UCSD-AML1 (cell line): ENCODE results near the gene ADAM11.
A peak's percentile ranks its signal among the peaks of the same experiment; 100 is the strongest.
"Not testable (repeated sequence)": the region's sequence is repeated elsewhere in the genome, so short reads cannot be mapped to it uniquely, and the experiment has no call there.

Source experiments
- DNase-seq: peaks from one replicate; lab custom pipeline; 2025; ENCODE audit not compliant: unreplicated experiment; lab: John Stamatoyannopoulos, UW

Gene ADAM11

GRCh38 chr17:44794851-44795413, 36.1 kb downstream of the ADAM11 start:
- DNase-seq = peak; percentile 30

- DNase-seq = no peak
Observed at GRCh38 chr17:44795421-44795820, 36.6 kb downstream of the ADAM11 start.

- no peak for DNase-seq
Observed at GRCh38 chr17:44795928-44796327, 37.1 kb downstream of the ADAM11 start.

GRCh38 chr17:44796731-44797130, 37.9 kb downstream of the ADAM11 start:
- no peak for DNase-seq

- no peak for DNase-seq
Observed at GRCh38 chr17:44797802-44798201, 39.0 kb downstream of the ADAM11 start.

GRCh38 chr17:44798356-44798755, 39.6 kb downstream of the ADAM11 start:
- DNase-seq = no peak

- DNase-seq = no peak
Observed at GRCh38 chr17:44801880-44802279, 43.1 kb downstream of the ADAM11 start.

- no peak for DNase-seq
Observed at GRCh38 chr17:44804302-44805089, 45.7 kb downstream of the ADAM11 start.

- no peak for DNase-seq
Observed at GRCh38 chr17:44807093-44807816, 48.5 kb downstream of the ADAM11 start.

- DNase-seq = no peak
Observed at GRCh38 chr17:44807817-44808155, 49.0 kb downstream of the ADAM11 start.

GRCh38 chr17:44808156-44808555, 49.4 kb downstream of the ADAM11 start:
- no peak for DNase-seq

GRCh38 chr17:44808656-44809388, 50.0 kb downstream of the ADAM11 start:
- DNase-seq = not testable (repeated sequence)

- DNase-seq = no peak
Observed at GRCh38 chr17:44812263-44812662, 53.5 kb downstream of the ADAM11 start.

GRCh38 chr17:44818508-44818907, 59.7 kb downstream of the ADAM11 start:
- not testable (repeated sequence) for DNase-seq

- no peak for DNase-seq
Observed at GRCh38 chr17:44820631-44821212, 61.9 kb downstream of the ADAM11 start.

GRCh38 chr17:44825236-44825635, 66.4 kb downstream of the ADAM11 start:
- DNase-seq = not testable (repeated sequence)

GRCh38 chr17:44826123-44826790, 67.5 kb downstream of the ADAM11 start:
- no peak for DNase-seq

- DNase-seq = no peak
Observed at GRCh38 chr17:44827863-44828262, 69.1 kb downstream of the ADAM11 start.

GRCh38 chr17:44828919-44829522, 70.2 kb downstream of the ADAM11 start:
- DNase-seq = no peak
